ENCODE measurements around the gene ANKRD52.
A peak's percentile ranks its signal among the peaks of the same experiment; 100 is the strongest.

- TF ChIP-seq CTCF (IDR thresholded peaks at IDR 0.05; ENCODE audit: insufficient read depth, low read length, poor library complexity, severe bottlenecking) (peak; percentile 44), EZH2phosphoT487 (conservative IDR thresholded peaks at IDR 0.05; ENCODE audit: low read length) (no peak)
Observed at GRCh38 chr12:56189099-56189917, 68.9 kb downstream of the ANKRD52 start, which contains the start of gene SMARCC2.

All from SU-DHL-6 (cell line).